DMS53 treated with DMSO at 0.1 percent for 48 hours (cell line): ENCODE results near the gene ARHGAP9.
"Not testable (repeated sequence)": the region's sequence is repeated elsewhere in the genome, so short reads cannot be mapped to it uniquely, and the experiment has no call there.

Source experiments
- DNase-seq: peaks from one replicate; lab custom pipeline; 2025; ENCODE audit not compliant: unreplicated experiment; lab: John Stamatoyannopoulos, UW

ARHGAP9 gene

DNA sequence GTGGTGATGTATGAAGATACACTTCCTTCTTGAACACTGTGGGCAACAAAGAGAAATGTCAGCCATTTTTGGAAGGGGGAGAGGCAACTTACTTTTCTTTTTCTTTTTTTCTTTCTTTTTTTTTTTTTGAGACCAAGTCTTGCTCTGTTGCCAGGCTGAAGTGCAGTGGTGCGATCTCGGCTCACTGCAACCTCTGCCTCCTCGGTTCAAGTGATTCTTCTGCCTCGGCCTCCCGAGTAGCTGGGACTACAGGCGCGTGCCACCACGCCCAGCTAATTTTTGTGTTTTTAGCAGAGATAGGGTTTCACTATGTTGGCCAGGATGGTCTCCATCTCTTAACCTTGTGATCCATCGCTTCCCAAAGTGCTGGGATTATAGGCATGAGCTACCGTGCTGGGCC lies 38.1 kb upstream of the ARHGAP9 start:
- not testable (repeated sequence) for DNase-seq

- DNase-seq = no peak
Observed at GRCh38 chr12:57517187-57517586, 37.5 kb upstream of the ARHGAP9 start.

GRCh38 chr12:57516617-57517153 lies 37.0 kb upstream of the ARHGAP9 start:
- DNase-seq = no peak

- DNase-seq = no peak
Observed at GRCh38 chr12:57515934-57516541, 36.4 kb upstream of the ARHGAP9 start.

DNA sequence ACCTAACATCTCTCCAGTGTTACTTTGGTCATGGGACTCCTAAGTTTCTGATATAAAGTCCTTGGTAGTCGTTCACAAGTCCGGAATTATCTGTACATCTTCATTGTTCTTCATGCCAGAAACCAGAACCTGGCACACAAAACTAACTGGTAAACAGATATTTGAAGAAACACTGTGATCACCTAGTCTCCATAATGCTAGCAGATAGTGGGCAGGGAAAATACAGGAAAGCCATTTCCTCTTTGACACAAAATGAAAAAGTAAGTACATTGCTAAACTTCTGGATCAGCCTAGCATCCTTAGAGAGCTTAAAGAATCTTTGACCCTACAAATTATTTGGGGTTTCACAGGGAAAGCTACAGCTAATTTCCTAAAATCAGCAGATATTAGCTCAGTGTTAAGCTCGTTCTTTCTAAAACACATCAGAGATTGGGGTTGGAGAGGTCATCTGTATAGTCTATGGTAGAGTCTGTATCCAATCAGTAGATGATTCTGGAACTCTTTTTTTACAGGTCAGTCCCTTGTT lies 35.8 kb upstream of the ARHGAP9 start:
- no peak for DNase-seq

GRCh38 chr12:57514720-57515407 lies 35.2 kb upstream of the ARHGAP9 start:
- no peak for DNase-seq

- DNase-seq = not testable (repeated sequence)
Observed at GRCh38 chr12:57514246-57514645, 34.6 kb upstream of the ARHGAP9 start.

- not testable (repeated sequence) for DNase-seq
Observed at GRCh38 chr12:57513677-57514076, 34.0 kb upstream of the ARHGAP9 start.

DNA sequence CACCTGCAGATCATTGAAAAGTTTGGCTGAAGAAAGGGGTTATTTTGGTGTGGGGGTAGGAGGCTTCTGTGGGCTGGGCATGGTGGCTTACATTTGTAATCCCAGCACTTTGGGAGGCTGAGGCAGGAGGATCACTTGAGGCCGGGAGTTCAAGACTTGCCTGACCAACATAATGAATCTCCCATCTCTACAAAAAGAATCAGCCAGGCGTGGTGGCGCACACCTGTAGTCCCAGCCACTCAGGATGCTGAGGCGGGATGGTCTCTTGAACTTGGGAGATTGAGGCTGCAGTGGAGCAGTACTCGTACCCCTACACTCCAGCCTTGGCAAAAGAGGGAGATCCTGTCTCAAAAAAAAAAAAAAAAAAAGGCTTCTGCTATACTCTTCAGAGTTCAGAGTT lies 33.6 kb upstream of the ARHGAP9 start:
- no peak for DNase-seq

GRCh38 chr12:57512665-57513064 lies 33.0 kb upstream of the ARHGAP9 start:
- DNase-seq = no peak

DNA sequence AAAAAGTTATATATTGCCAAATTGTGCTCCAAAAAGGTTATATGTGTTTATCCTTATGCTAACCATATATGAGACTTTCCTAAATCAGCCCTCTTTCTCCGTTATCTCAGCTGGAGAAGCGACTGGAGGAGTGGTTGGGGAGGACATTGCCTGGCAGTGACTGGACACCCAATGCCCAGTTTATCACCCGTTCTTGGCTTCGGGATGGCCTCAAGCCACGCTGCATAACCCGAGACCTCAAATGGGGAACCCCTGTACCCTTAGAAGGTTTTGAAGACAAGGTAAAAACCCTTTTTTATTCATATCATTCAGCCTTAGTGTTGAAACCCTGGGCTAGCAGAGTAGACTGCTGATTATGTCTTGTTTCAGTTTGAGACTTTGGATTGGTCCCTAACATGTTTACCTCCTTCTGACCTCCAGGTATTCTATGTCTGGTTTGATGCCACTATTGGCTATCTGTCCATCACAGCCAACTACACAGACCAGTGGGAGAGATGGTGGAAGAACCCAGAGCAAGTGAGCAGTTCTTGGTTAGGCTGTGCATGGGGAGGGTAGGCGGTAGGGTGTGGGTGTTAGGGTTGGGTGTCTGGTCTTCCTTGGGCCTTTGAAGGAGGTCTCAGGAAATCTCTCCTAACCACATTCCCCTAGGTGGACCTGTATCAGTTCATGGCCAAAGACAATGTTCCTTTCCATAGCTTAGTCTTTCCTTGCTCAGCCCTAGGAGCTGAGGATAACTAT lies 32.1 kb upstream of the ARHGAP9 start:
- no peak for DNase-seq

- DNase-seq = no peak
Observed at GRCh38 chr12:57511161-57511560, 31.5 kb upstream of the ARHGAP9 start.

- DNase-seq = not testable (repeated sequence)
Observed at GRCh38 chr12:57507796-57508195, 28.1 kb upstream of the ARHGAP9 start.

DNA sequence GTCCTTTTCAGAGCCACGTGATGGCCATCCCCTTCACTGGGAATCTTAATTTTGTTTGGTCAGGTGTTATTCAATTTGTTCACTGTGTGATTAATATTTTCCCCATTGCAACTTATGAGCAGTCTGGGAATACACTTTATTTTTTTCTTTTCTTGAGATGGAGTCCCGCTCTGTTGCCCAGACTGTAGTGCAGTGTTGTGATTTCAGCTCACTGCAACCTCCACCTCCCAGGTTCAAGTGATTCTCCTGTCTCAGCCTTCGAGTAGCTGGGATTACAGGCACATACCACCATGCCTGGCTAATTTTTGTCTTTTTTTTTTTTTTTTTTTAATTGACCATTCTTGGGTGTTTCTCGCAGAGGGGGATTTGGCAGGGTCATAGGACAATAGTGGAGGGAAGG lies 26.9 kb upstream of the ARHGAP9 start:
- not testable (repeated sequence) for DNase-seq

DNA sequence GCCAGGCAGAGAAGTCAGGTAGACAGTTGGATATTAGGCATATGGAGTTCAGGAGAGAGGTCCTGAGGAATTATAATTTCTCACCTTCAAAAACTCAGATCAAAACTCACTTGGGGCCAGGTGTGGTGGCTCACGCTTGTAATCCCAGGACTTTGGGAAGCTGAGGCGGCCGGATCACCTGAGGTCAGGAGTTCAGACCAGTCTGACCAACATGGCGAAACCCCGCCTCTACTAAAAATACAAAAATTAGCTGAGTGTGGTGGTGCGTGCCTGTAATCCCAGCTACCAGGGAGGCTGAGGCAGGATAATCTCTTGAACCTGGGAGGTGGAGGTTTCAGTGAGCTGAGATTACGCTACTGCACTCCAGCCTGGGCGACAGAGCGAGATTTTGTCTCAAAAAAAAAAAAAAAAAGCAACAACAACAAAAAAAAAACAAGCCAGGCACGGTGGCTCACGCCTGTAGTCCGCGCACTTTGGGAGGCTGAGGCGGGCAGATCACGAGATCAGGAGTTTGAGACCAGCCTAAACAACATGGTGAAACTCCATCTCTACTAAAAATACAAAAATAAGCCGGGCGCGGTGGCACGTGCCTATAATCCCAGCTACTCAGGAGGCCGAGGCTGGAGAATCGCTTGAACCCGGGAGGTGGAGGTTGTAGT lies 22.8 kb upstream of the ARHGAP9 start:
- DNase-seq = not testable (repeated sequence)

GRCh38 chr12:57500213-57500612 lies 20.5 kb upstream of the ARHGAP9 start:
- no peak for DNase-seq

DNA sequence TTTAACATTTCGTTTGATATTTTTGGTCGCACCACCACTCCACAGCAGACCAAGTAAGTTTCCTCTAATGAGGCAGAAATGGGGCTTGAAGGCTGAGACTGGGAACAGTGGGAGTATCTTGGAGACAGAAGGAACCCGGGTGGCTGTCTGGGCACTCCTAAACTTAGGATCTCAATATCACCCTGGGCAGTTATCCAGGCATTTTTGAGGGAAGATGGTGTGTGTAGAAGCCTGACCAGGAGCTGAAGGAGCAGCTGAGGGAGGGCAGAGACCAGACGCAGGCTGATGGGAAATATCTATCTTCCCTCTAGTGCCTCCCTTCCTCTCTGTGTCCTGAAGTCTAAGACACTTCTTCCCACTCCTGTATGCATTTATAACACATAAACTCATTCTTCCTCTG lies 18.9 kb upstream of the ARHGAP9 start:
- no peak for DNase-seq

DNA sequence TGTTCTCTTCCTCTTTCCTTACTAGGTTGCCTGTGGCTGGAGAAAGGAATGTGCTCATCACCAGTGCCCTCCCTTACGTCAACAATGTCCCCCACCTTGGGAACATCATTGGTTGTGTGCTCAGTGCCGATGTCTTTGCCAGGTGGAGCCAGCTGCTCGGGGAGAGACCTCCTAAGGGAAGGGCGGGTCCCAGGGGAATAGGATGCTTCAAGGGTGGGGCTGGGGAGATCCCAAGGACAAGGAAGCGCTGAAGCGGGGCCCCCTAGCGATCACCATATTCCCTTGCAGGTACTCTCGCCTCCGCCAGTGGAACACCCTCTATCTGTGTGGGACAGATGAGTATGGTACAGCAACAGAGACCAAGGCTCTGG lies 18.5 kb upstream of the ARHGAP9 start:
- DNase-seq = no peak

DNA sequence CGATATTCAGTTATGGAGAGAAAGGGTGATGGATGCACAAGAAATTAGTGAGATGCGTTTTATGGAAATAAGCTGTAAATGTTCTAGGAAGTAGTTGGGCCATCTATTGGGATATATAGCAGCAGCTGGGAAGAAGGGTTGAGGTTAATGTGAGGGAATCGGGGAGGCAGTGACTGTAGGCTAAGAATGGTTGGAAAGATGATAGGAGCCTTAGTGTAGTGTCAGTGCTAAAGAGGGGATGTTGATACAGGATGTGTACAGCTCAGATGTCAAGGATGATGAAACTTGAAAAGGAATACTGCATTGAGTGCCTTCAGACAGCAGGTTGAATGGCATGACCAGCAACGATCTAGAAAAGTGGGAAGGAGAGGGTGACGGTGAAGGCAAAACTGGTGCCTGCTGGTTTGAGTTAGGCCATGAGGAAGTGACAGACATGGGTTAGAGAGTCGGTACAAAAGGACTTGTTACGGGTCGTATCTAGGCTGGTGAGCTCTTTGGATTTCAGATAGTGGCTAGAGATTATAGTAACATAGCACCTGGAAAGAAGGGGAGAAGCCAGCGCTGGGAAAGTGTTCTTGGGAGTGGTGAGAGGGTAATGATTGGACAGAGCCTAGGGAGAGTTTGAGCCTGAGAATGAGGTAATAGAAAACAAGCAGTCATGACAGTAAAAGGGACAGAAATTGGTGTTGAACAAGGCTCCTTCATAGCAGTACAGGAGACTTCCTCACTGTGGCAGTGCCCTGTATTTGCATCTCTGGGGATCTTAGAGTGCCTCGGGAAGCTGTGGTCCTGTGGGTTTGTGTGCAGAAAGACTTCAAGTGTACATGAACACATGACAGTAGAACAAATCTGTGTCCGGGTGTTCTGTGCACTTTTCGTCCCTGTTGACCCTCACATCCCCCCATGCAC lies 17.8 kb upstream of the ARHGAP9 start:
- DNase-seq = no peak

- DNase-seq = no peak
Observed at GRCh38 chr12:57496822-57497221, 17.2 kb upstream of the ARHGAP9 start.
